PC-9 (cell line): ENCODE data around the gene GIT1.

ENCODE experiments used
- EZH2 ChIP-seq: fragments of 200-600 bp; sonication (generic); IDR thresholded peaks from 2 replicates; pipeline ENCODE4 v1.8.0; 2017; ENCODE audit warnings: antibody characterized with exemption, low read depth
- TF ChIP-seq, protein P1 (sequence below): fragments of 200-600 bp; sonication (generic); conservative IDR thresholded peaks from 2 replicates; pipeline ENCODE4 v1.6.1; 2017; ENCODE audit warnings: mixed run types, antibody characterized with exemption, mild to moderate bottlenecking, moderate library complexity

DNA sequence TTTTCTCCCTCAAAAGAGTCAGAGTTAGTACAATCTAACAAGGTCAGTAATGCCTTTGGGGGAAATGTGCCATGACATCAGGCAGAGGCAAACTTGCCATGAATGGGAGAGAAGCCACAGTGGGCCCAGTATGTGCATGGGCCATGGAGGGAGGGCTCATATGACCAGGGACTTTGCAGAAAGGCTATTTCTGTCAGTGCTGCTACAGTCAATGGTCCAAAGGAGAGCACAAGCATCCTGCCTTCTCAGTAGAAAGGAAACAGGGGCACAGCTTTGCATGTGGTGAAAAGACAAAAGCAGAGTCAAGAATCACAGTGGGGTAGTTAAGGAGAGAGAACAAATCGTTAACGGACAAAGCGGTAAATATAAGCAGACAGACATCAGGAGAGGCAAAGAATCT lies 44.4 kb upstream of the GIT1 start:
- TF ChIP-seq, protein P1, sequence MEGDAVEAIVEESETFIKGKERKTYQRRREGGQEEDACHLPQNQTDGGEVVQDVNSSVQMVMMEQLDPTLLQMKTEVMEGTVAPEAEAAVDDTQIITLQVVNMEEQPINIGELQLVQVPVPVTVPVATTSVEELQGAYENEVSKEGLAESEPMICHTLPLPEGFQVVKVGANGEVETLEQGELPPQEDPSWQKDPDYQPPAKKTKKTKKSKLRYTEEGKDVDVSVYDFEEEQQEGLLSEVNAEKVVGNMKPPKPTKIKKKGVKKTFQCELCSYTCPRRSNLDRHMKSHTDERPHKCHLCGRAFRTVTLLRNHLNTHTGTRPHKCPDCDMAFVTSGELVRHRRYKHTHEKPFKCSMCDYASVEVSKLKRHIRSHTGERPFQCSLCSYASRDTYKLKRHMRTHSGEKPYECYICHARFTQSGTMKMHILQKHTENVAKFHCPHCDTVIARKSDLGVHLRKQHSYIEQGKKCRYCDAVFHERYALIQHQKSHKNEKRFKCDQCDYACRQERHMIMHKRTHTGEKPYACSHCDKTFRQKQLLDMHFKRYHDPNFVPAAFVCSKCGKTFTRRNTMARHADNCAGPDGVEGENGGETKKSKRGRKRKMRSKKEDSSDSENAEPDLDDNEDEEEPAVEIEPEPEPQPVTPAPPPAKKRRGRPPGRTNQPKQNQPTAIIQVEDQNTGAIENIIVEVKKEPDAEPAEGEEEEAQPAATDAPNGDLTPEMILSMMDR, result no peak
- TF ChIP-seq EZH2, result no peak
